Mesenchymal stem cell (in vitro differentiated cells and primary cell): Measurements from ENCODE around the gene DDAH1.
A peak's percentile ranks its signal among the peaks of the same experiment; 100 is the strongest.

ENCODE experiments used
- DNase-seq: peaks from one replicate; pipeline ENCODE4 v3.0.0-alpha.2; 2013
- H2AFZ ChIP-seq: one replicate; pipeline ENCODE4 v1.6.1; 2013; ENCODE audit warnings: low read depth, mild to moderate bottlenecking, control low read depth, inconsistent platforms, low read length, moderate library complexity
- H2AK5ac ChIP-seq: 2 replicates; pipeline ENCODE4 v1.6.1; 2013; ENCODE audit warnings: low read length, moderate library complexity, mild to moderate bottlenecking, inconsistent platforms; ENCODE audit not compliant: severe bottlenecking
- H2BK120ac ChIP-seq: one replicate; pipeline ENCODE4 v1.6.1; 2013; ENCODE audit warnings: low read depth, mild to moderate bottlenecking, inconsistent platforms, low read length, moderate library complexity
- H2BK12ac ChIP-seq, 2 experiments: one replicate each; pipeline ENCODE4 v1.6.1; 2013; ENCODE audit warnings: inconsistent platforms in 2 of 2, low read length in 2 of 2, mild to moderate bottlenecking in 2 of 2, moderate library complexity in 2 of 2, control low read depth in 1 of 2
- H2BK15ac ChIP-seq: one replicate; pipeline ENCODE4 v1.6.1; 2013; ENCODE audit warnings: mild to moderate bottlenecking, low read depth, inconsistent platforms; ENCODE audit not compliant: poor library complexity, severe bottlenecking
- H2BK5ac ChIP-seq: 2 replicates; pipeline ENCODE4 v1.6.1; 2013; ENCODE audit warnings: low read depth, mild to moderate bottlenecking, low read length, control low read depth, inconsistent platforms; ENCODE audit not compliant: poor library complexity, severe bottlenecking
- H3K14ac ChIP-seq, 2 experiments: one replicate each; pipeline ENCODE4 v1.6.1; 2013; ENCODE audit warnings: inconsistent platforms in 2 of 2, low read length in 2 of 2, control low read depth in 1 of 2, mild to moderate bottlenecking in 1 of 2, moderate library complexity in 1 of 2
- H3K18ac ChIP-seq, 2 experiments: one replicate each; pipeline ENCODE4 v1.6.1; 2013; ENCODE audit warnings: inconsistent platforms in 2 of 2, low read length in 2 of 2, control low read depth in 1 of 2, low read depth in 1 of 2, mild to moderate bottlenecking in 1 of 2
- H3K23ac ChIP-seq, 2 experiments: one replicate each; pipeline ENCODE4 v1.6.1; 2013; ENCODE audit warnings: inconsistent platforms in 2 of 2, low read length in 2 of 2, mild to moderate bottlenecking in 2 of 2, moderate library complexity in 2 of 2, control low read depth in 1 of 2
- H3K27ac ChIP-seq: 2 replicates; pipeline ENCODE4 v1.5.1; 2013; ENCODE audit warnings: mild to moderate bottlenecking, moderate library complexity, low read length, control low read depth, inconsistent platforms; ENCODE audit not compliant: poor library complexity, severe bottlenecking
- H3K27me3 ChIP-seq, 2 experiments: 2 replicates each; pipeline versions ENCODE4 v1.6.1 to v1.7.0; 2013; ENCODE audit warnings: low read length in 2 of 2, mild to moderate bottlenecking in 2 of 2, moderate library complexity in 2 of 2, control low read depth in 1 of 2, inconsistent platforms in 1 of 2; ENCODE audit not compliant: control insufficient read depth in 1 of 2, insufficient read depth in 1 of 2
- H3K36me3 ChIP-seq, 2 experiments: 2 replicates each; pipeline versions ENCODE4 v1.6.1 to v1.7.0; 2013; ENCODE audit warnings: low read length in 2 of 2, control low read depth in 1 of 2, inconsistent platforms in 1 of 2, low read depth in 1 of 2, mild to moderate bottlenecking in 1 of 2; ENCODE audit not compliant: insufficient read depth in 2 of 2, control insufficient read depth in 1 of 2
- H3K4ac ChIP-seq, 2 experiments: one replicate each; pipeline ENCODE4 v1.6.1; 2013; ENCODE audit warnings: inconsistent platforms in 2 of 2, low read length in 2 of 2, mild to moderate bottlenecking in 2 of 2, moderate library complexity in 2 of 2, control low read depth in 1 of 2, low read depth in 1 of 2
- H3K4me1 ChIP-seq: 2 replicates; pipeline ENCODE4 v1.6.1; 2013; ENCODE audit warnings: low read depth, low read length, control low read depth; ENCODE audit not compliant: control insufficient read depth, insufficient read depth
- H3K4me2 ChIP-seq: 2 replicates; pipeline ENCODE4 v1.6.1; 2013; ENCODE audit warnings: low read length, mild to moderate bottlenecking, inconsistent platforms; ENCODE audit not compliant: poor library complexity, severe bottlenecking
- H3K4me3 ChIP-seq, 2 experiments: 2 replicates each; pipeline versions ENCODE4 v1.5.1 to v1.7.0; 2013; ENCODE audit warnings: low read length in 2 of 2, mild to moderate bottlenecking in 2 of 2, control low read depth in 1 of 2, low read depth in 1 of 2; ENCODE audit not compliant: insufficient read depth in 1 of 2
- H3K79me1 ChIP-seq: replicated peaks from 2 replicates; pipeline ENCODE4 v1.6.1; 2013; ENCODE audit warnings: mild to moderate bottlenecking, control low read depth, low read length, inconsistent platforms; ENCODE audit not compliant: poor library complexity, severe bottlenecking
- H3K9ac ChIP-seq: 2 replicates; pipeline ENCODE4 v1.7.0; 2013; ENCODE audit warnings: mild to moderate bottlenecking, low read length, moderate library complexity
- H3K9me3 ChIP-seq: 2 replicates; pipeline ENCODE4 v1.7.0; 2013; ENCODE audit warnings: mild to moderate bottlenecking, low read length; ENCODE audit not compliant: control insufficient read depth
- H4K8ac ChIP-seq: one replicate; pipeline ENCODE4 v1.6.1; 2013; ENCODE audit warnings: inconsistent platforms, mild to moderate bottlenecking, low read length, moderate library complexity
- H4K91ac ChIP-seq: one replicate; pipeline ENCODE4 v1.6.1; 2013; ENCODE audit warnings: mild to moderate bottlenecking, low read length, inconsistent platforms
- whole genome bisulfite sequencing: methylation state at CpG from one replicate; pipeline ENCODE4 v1.1.7; 2013; ENCODE audit warnings: mixed read lengths; 5-methylcytosine and 5-hydroxymethylcytosine counted together

DDAH1 gene

GRCh38 chr1:85279458-85280080, 185.4 kb downstream of the DDAH1 start:
- H3K14ac ChIP-seq: no peak overlapping the region
- no peak overlapping the region for H2BK5ac ChIP-seq
- DNase-seq: no peak
- H3K36me3 ChIP-seq: peaks cover 0 to 2% of the 10 kb centered on the region in 2 experiments
- no peak overlapping the region for H2BK15ac ChIP-seq
- peak overlapping the region; percentile 17 for H2AK5ac ChIP-seq
- H3K4me1 ChIP-seq: peaks cover 16% of the 10 kb centered on the region
- peak overlapping the region in 1 of 2 experiments; percentile 61 for H3K4me3 ChIP-seq
- peak overlapping the region; percentile 70 to 82 for H3K18ac ChIP-seq
- H3K79me1 ChIP-seq: peaks cover 12% of the 10 kb centered on the region
- H2BK12ac ChIP-seq: peak overlapping the region; percentile 83 to 97
- no peak overlapping the region for H3K4me2 ChIP-seq
- 92% methylated on average over 8 of the region's 10 CpGs for WGBS
- peak overlapping the region; percentile 49 for H4K8ac ChIP-seq
- H3K9me3 ChIP-seq: no peaks in the 10 kb centered on the region
- peak overlapping the region; percentile 70 for H3K9ac ChIP-seq
- peak overlapping the region; percentile 94 for H4K91ac ChIP-seq
- H2AFZ ChIP-seq: no peak overlapping the region
- peak overlapping the region; percentile 82 for H3K27ac ChIP-seq
- peak overlapping the region; percentile 9 for H2BK120ac ChIP-seq
- H3K4ac ChIP-seq: peak overlapping the region; percentile 0 to 48
- no peaks in the 10 kb centered on the region for H3K27me3 ChIP-seq
- no peak overlapping the region for H3K23ac ChIP-seq

GRCh38 chr1:85278853-85279314, 186.1 kb downstream of the DDAH1 start:
- peaks cover under 1% of the 10 kb centered on the region in 2 experiments for H3K36me3 ChIP-seq

GRCh38 chr1:85277802-85278201, 187.2 kb downstream of the DDAH1 start:
- peaks cover 9% of the 10 kb centered on the region for H3K4me1 ChIP-seq
- H3K36me3 ChIP-seq: peaks cover 0 to 9% of the 10 kb centered on the region in 2 experiments
- DNase-seq: peak; percentile 68
- no peak overlapping the region for H4K8ac ChIP-seq
- no peak overlapping the region for H3K27ac ChIP-seq
- H2BK15ac ChIP-seq: no peak overlapping the region
- H3K23ac ChIP-seq: no peak overlapping the region
- no peaks in the 10 kb centered on the region for H3K27me3 ChIP-seq
- no peak overlapping the region for H3K18ac ChIP-seq
- H2BK120ac ChIP-seq: no peak overlapping the region
- H2AFZ ChIP-seq: no peak overlapping the region
- H3K4ac ChIP-seq: no peak overlapping the region
- H2AK5ac ChIP-seq: peak overlapping the region; percentile 88
- H3K9me3 ChIP-seq: no peaks in the 10 kb centered on the region
- H2BK12ac ChIP-seq: no peak overlapping the region
- H3K4me2 ChIP-seq: no peak overlapping the region
- no peak overlapping the region for H3K9ac ChIP-seq
- 94% methylated on average over 3 of the region's 4 CpGs for WGBS
- H3K79me1 ChIP-seq: peaks cover 3% of the 10 kb centered on the region
- no peak overlapping the region for H3K14ac ChIP-seq
- H3K4me3 ChIP-seq: no peak overlapping the region
- H4K91ac ChIP-seq: no peak overlapping the region
- no peak overlapping the region for H2BK5ac ChIP-seq

More at GRCh38 chr1:85278853-85279314, 186.1 kb downstream of the DDAH1 start:
- Histone ChIP-seq H2BK15ac (no peak overlapping the region), H2AK5ac (no peak overlapping the region), H3K14ac (no peak overlapping the region), H3K27ac (peak overlapping the region; percentile 82), H3K79me1 (peaks cover 6% of the 10 kb centered on the region), H3K4ac (peak overlapping the region; percentile 0 to 25), H3K4me3 (peak overlapping the region in 1 of 2 experiments; percentile 61), H3K4me2 (no peak overlapping the region), H2AFZ (no peak overlapping the region), H3K27me3 (no peaks in the 10 kb centered on the region), H2BK5ac (no peak overlapping the region), H3K9ac (peak overlapping the region; percentile 70), H3K9me3 (no peaks in the 10 kb centered on the region), H3K23ac (no peak overlapping the region), H4K91ac (peak overlapping the region; percentile 94), H4K8ac (peak overlapping the region; percentile 49), H2BK120ac (peak overlapping the region; percentile 9), H3K18ac (peak overlapping the region; percentile 70 to 82), H3K4me1 (peaks cover 14% of the 10 kb centered on the region), H2BK12ac (peak overlapping the region in 1 of 2 experiments; percentile 97)
- DNase-seq: peak; percentile 97
- 0% methylated on average over 2 of the region's 2 CpGs for WGBS

- peak overlapping the region; percentile 53 for H3K27ac ChIP-seq
- peak overlapping the region; percentile 70 for H4K8ac ChIP-seq
- peak overlapping the region; percentile 55 to 86 for H3K18ac ChIP-seq
- H3K14ac ChIP-seq: no peak overlapping the region
- peak overlapping the region; percentile 88 for H2AK5ac ChIP-seq
- H3K4me2 ChIP-seq: peak overlapping the region; percentile 29
- H3K23ac ChIP-seq: no peak overlapping the region
- no peak overlapping the region for H2BK12ac ChIP-seq
- peak overlapping the region in 1 of 2 experiments; percentile 98 for H3K4me3 ChIP-seq
- H2BK15ac ChIP-seq: no peak overlapping the region
- H3K27me3 ChIP-seq: no peaks in the 10 kb centered on the region
- H3K4ac ChIP-seq: peak overlapping the region in 1 of 2 experiments; percentile 37
- no peaks in the 10 kb centered on the region for H3K79me1 ChIP-seq
- H3K36me3 ChIP-seq: peaks cover 0 to 14% of the 10 kb centered on the region in 2 experiments
- 65% methylated on average over 6 of the region's 11 CpGs for WGBS
- no peak overlapping the region for H2BK5ac ChIP-seq
- peaks cover 9% of the 10 kb centered on the region for H3K4me1 ChIP-seq
- no peak for DNase-seq
- peak overlapping the region; percentile 45 for H2BK120ac ChIP-seq
- peak overlapping the region; percentile 96 for H3K9ac ChIP-seq
- no peak overlapping the region for H2AFZ ChIP-seq
- H4K91ac ChIP-seq: peak overlapping the region; percentile 70
- no peaks in the 10 kb centered on the region for H3K9me3 ChIP-seq
Observed at GRCh38 chr1:85276978-85277639, 187.8 kb downstream of the DDAH1 start.
